T47D (cell line): ENCODE measurements around the gene MBD2.
A peak's percentile ranks its signal among the peaks of the same experiment; 100 is the strongest.

Experiments used
- DNase-seq, 2 experiments: peaks; one replicate each; pipeline versions ENCODE4 v3.0.0 to v3.0.0-alpha.2; 2011 to 2012; ENCODE audit warnings: low read depth in 1 of 2, low spot score in 1 of 2
- JUND ChIP-seq: IDR thresholded peaks from 2 replicates; pipeline ENCODE4 v1.6.1; 2012; ENCODE audit warnings: low read depth
- in situ Hi-C: cut with HindIII; loops from 2 replicates; pipeline ENCODE4 v1.10.0; 2016; ENCODE audit warnings: low sequenced_read_pairs, low pct_unique_long_range_greater_than_20kb

The MBD2 gene

DNA sequence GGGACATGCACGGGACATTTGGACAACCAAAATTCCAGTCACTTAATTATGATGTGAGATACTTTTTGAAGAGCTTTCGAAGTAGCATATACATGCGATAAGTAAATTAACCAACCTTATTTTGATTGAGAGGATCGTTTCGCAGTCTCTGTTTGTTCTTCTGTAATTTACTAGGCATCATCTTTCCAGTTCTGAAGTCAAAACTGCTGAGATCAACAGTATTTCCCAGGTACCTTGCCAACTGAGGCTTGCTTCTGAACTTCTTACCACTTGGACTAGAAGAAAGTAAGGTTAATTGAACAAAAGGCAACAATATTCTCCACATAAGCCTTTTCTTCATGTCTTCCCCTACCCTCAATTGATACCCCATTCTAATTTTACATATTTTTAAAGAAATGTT, 19.6 kb downstream of the MBD2 start:
- in situ Hi-C loops = no loop called here

DNA sequence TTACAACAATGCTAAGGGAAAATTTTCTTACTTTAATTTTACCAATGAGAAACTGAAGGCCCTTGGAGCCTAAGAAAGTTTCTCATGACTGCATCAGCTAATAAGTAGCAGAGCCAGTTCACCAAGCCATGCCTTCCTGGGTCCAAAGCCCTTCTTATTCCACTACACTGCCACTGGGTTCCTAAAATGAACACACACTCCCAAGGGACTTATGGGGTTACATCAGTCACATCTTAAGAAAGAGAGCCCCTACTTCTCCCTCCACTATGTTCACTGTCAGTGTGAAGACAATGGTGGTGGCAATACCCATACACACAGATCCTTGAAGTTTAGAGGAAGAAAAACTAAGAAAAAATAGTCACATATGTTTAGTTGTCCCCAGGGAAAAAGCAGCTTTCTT, 20.6 kb downstream of the MBD2 start:
- no peak for DNase-seq
- TF ChIP-seq JUND = no peak
- in situ Hi-C loops = no loop called here

More for the DNA sequence above, 19.6 kb downstream of the MBD2 start:
- no peak for TF ChIP-seq JUND
- no peak for DNase-seq

DNA sequence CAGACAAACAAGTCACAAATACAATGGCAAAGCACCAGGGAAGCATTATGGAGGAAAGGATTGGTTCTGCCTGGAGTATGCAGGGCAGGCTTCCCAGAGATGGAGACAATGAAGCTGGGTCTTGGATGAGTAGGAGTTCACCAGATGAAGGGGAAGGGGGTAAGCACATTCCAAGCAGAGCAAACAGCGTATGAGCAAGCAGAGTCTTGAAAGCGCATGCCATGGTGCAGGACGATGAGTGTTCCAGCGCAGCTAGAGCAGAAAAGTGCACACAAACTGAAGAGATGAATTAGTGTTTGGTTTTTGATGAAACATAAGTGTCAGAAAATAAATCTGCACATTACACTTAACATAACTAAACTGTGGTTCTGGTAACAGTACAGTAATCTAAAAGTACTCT, 21.6 kb downstream of the MBD2 start:
- no peak for TF ChIP-seq JUND
- DNase-seq = no peak
- in situ Hi-C loops = no loop called here

- in situ Hi-C loops = no loop called here
- TF ChIP-seq JUND = no peak
- DNase-seq = no peak
Observed at GRCh38 chr18:54197747-54198411, 26.6 kb downstream of the MBD2 start.

GRCh38 chr18:54193786-54194185, 30.7 kb downstream of the MBD2 start:
- TF ChIP-seq JUND = no peak
- no peak for DNase-seq
- in situ Hi-C loops = no loop called here

DNA sequence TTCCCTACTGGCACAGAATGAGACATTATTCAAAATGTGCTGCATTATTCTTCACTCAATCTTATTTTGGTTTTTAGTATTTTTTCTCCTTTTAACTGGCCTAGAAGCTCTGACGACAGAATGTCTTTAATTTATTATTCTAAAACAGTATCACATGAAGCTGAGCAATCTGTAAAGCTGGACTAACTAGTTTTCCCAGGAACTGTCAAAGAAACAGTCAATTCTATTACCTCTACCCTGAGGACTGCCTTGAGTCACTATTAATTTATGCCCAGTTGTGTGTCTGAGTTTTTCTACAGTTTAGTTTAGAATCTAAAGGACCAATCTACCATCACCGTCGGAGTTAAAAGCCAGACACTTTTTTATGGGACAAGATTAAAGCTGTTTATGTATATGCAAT, 31.6 kb downstream of the MBD2 start:
- peak in 1 of 2 experiments; percentile 22 for DNase-seq
- in situ Hi-C loops = no loop called here
- no peak for TF ChIP-seq JUND

- in situ Hi-C loops = no loop called here
- TF ChIP-seq JUND = no peak
- DNase-seq = no peak
Observed at GRCh38 chr18:54192415-54192814, 32.1 kb downstream of the MBD2 start.

DNA sequence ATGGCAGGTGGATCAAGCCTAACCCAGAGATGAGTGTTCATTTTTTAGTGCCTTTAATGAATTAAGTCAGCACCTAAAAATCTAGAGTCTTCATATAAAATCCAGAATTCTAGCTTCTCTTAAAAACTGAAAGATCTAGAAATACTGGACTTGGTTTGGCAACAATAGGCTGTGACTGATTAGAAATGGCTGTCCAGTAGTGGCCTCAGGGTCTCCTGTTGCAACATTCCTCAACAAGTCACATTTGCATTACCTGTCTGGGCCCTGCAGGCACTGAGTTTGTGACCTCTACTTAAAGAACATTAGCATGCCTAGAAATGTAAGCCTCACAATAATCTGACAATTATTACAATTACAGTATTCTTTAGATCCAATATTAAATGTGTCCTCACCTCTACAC, 33.1 kb downstream of the MBD2 start:
- peak in 1 of 2 experiments; percentile 57 for DNase-seq
- in situ Hi-C loops = no loop called here
- TF ChIP-seq JUND = no peak

DNA sequence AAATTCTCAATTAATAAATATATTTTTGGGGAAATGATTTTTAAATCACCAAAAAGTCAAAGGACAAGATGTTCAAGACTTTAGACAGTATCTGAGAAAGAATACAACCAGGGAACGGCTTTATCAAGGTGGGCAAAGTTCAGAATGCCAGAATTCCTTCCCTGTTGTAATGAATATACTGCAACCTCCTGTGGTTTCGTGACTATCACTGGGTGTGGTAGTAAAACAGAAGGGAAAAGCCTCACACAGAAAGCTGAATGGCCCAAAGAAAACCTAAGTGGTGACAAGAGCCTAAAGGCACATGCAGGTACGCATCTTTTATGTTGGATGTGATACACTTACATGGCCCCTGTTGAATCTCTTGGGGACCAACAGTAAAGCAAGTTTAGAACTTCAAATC, 37.1 kb downstream of the MBD2 start:
- no peak for DNase-seq
- in situ Hi-C loops = no loop called here
- no peak for TF ChIP-seq JUND

DNA sequence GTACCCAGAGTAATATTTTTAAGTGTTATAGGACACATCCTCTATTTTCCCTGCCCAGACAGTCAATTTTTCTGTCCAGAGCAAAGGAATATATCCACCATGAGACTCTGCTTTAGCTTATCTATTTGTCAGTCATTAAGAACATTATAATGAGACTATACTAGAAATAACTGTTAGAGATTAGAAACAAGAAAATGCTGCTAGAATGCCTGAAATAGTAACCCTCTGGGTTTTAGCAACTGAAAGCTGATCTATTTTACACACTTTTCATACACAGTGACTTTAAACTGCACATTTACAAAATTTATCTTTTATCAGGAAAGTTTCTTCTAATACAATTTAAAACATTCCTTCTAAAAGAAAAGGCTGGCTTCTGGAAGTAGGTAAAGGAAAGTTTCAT, 39.6 kb downstream of the MBD2 start:
- in situ Hi-C loops = no loop called here
- no peak for TF ChIP-seq JUND
- no peak for DNase-seq

DNA sequence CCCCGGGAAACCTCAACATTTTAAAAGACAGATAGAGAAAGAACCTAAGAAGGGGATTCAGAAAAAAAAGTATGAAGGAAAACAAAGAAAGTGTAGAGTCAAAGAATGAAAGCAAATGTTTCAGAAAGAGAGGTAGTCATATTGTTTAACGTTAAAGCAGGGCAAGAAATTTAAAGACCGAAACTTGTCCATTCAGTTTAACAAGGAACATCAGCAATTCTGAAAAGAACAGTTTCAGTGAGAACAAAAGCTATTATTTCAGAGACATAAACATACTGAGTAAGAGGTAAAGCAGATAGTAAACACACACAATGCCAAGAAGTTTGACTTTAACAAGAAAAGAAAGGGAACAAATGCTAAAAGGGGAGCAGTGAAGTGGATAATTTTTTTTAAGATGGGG, 41.1 kb downstream of the MBD2 start:
- in situ Hi-C loops = no loop called here
- no peak for DNase-seq
- no peak for TF ChIP-seq JUND

DNA sequence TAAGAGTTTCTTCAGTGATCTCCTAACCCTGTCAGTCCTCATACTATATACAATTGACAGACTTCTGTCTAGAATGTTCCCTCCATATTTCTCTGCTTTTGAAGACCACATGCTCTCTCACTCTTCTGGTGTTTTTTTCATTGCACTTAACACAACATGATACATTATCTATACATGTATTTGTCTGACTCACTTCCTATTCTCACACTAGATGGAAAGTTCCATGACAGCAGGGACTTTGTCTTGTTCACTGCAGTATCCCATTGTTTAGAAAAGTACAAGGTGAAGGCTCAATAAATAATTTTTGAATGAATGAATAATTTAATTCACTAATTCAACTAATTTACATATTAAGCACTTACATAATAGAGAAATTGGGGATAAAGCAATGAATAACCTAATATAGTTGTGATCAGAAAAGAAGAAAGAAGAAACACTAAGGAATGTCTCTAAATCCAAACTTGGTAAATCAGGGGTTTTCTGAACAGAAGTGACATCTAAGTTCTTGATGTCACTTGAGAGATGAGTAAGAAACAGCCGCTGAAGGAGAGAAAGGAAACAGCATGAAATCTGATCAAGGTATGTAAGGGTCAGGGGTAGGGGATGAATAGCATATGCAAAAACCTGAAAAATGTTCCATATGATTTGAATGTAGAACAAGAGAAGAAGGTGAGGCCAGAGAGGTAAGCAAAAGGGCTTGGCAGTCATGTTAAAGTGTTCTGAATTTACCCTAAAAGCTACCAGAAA, 42.4 kb downstream of the MBD2 start:
- in situ Hi-C loops = no loop called here
- no peak for TF ChIP-seq JUND

GRCh38 chr18:54173980-54174630, 50.4 kb downstream of the MBD2 start:
- DNase-seq = no peak
- TF ChIP-seq JUND = no peak
- in situ Hi-C loops = no loop called here

More for the DNA sequence above, 42.4 kb downstream of the MBD2 start:
- no peak for DNase-seq
